NCI-H187 treated with DMSO at 0.1 percent for 48 hours (cell line): ENCODE results near the gene TUBG1.
"Not testable (repeated sequence)": the region's sequence is repeated elsewhere in the genome, so short reads cannot be mapped to it uniquely, and the experiment has no call there.

ENCODE experiments used
- DNase-seq: peaks from one replicate; lab custom pipeline; 2025; lab: John Stamatoyannopoulos, UW

TUBG1 gene

DNA sequence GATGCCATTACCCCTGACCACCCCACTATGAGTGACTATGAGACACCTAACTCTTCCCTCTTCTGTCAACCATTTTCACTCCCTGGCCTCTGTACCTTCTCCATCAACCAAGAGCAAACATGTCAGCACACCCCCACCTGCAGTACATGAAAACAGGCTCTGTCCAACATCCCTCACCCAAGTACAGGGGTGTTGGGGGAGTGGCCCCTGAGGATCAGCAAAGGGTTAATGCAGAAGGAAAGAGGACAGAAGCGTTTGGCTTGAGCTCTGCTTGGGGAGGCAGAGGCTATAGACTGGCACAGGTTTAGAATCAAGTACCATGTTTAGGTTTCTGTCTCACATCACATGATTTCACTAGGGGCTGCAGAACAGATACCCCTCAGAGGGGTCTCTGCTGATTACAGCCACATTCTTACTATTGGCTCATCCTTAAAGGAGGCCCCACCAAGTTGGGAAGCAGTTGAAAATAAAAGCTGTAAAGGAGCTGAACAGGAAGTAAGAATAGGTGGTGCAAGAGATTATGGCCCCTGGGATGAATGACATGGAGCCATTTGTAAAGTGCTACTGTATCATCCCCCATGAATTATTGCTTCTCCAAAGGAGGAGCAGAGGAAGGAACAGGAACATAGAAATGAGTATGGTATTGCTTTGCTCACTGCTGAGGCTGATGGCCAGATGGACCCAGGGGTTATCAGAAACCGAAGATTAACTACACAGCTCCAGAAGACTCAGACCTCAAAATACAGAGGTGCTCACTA lies 29.5 kb upstream of the TUBG1 start:
- DNase-seq, result no peak

DNA sequence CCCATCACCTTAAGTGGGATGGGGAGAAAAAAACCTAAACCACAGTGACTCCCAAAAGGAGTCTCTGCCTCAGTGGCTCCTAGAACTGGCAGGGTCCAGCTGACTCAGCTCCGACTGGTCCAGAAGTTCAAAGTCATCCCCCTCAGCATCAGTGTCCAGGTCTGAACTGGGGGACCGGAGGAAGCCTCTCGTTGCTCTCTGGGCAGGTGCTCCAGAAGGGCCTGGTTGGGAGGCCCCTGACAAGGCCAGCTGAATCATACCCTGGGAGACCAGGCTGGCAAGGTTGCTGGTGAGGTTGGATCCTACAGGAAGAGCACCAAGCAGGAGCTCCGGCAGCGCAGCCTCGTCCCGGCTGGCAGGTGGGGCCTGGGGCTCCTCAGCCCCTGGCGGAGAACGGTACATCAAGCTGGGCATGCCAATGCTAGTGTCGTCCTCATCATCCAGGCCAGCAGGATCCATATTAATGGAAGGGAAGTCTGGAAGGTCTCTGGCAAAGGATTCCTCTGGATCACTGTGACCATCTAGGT lies 27.7 kb upstream of the TUBG1 start:
- no peak for DNase-seq

- DNase-seq, result no peak
Observed at GRCh38 chr17:42584880-42585279, 24.6 kb upstream of the TUBG1 start.

GRCh38 chr17:42585353-42585752 lies 24.1 kb upstream of the TUBG1 start:
- DNase-seq, result no peak

DNA sequence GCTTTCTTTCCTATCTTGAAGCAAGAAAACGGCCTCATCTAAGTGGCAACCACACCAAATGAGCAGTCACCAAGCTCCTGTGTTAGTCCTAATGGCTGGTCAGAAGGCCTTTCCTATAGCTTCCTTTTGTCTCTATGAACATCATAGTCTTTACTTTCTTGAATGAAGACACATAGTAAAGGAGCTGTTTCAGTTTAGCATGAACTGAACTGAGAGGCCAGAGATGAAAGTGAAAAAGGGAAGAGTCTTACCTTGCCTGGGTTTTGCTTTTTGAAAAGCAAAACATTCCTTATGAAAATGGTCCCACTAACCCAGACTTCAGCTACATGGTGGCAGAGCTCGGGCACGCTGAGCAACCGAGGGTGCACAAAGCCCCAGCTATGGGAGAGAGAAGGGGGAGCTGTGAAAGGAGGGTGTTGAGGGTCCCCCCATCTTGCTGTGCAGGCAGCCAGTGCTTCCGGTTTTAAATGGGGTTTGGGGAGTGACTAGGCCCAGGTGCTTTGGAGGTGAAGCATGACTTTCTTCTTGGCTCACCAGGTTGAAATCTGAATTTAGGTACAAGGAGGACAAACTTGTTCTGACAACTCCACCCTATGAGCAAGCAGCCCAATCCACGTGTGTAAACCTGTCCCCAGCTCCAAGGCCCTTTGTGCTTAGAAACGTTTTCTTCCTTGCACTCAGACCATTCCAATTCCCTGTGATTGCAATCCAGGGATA lies 22.8 kb upstream of the TUBG1 start:
- DNase-seq, result no peak

GRCh38 chr17:42590886-42591285 lies 18.6 kb upstream of the TUBG1 start:
- no peak for DNase-seq

GRCh38 chr17:42591411-42591810 lies 18.1 kb upstream of the TUBG1 start:
- no peak for DNase-seq

GRCh38 chr17:42596386-42596785 lies 13.1 kb upstream of the TUBG1 start:
- DNase-seq, result no peak

DNA sequence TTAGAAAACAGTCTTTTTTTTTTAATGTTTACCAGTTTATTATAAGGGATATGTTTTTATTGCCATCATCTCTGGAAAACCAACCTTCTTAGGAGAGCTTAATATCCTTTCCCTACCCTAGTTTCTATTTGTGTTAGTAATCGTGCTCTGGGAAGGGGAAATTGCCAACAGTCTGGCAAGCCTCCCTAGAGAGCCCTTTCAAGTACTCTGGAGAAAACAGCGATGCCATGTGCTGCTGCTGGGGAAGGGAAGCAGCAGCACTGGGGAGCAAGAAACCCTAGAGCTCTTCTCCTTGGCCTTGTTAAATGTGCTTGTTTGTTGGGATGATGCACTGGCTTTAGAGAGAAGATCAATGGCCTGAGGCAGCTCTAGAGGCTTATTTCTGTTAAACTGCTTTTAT lies 10.6 kb upstream of the TUBG1 start:
- no peak for DNase-seq

GRCh38 chr17:42603318-42603717 lies 6.2 kb upstream of the TUBG1 start:
- DNase-seq, result no peak

DNA sequence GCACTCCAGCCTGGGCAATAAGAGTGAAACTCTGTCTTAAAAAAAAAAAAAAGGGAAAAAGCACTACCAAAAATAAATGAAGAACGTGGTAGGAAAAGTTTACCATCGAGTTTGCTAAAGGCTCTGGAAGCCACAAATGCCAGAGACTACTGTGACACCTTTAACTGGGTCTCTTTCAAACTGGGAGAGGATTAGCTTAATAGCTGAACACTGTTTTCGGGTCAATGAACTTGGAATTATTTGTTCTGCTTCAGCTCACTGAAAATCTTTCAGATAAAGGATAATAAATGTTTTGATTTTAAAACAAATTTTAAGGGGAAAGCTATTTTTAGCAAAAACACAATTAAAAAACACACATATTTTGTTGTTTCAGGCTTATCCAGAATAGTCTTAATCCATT lies 1.7 kb upstream of the TUBG1 start:
- DNase-seq, result no peak

DNA sequence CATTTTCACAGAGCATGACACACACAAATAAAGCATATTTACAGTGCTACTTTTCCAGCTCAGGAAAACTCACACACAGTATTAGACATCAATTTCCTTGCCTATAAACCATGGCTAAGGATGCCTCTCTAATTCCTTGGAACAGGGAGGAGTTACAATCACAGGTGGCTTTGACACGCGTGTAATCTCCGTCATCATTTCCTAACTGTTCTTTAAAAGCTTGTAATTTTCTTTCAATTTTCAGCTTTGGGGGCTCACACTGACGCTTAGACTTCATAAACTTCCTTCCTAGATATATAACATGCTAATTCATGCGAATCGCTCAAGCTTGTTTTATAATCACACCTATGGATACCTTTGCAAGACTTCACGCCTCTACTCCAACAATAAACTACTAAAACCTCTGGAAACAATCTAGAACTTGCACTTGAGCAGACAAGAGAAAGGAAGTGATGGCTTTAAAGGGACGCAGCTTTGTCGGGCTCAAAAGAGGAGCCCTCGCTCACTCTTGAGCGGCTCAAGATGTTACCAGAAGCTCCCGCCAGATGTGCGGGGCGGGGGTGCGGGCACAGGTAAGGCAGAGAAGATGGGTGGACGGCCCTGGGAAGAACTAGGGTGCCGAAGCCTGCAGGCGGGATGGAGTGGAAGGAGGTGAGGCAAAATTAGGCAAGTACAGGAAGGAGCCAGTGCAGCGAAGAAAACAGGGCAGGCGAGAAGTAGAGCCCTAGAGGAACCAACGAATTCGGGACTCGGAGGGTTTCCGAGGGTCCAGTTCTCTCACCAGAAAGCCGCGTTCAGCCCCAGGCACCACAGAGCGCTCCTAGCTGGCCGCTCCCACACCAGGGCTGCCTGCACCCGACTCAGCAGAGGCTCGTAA lies 940 bp upstream of the TUBG1 start:
- no peak for DNase-seq

DNA sequence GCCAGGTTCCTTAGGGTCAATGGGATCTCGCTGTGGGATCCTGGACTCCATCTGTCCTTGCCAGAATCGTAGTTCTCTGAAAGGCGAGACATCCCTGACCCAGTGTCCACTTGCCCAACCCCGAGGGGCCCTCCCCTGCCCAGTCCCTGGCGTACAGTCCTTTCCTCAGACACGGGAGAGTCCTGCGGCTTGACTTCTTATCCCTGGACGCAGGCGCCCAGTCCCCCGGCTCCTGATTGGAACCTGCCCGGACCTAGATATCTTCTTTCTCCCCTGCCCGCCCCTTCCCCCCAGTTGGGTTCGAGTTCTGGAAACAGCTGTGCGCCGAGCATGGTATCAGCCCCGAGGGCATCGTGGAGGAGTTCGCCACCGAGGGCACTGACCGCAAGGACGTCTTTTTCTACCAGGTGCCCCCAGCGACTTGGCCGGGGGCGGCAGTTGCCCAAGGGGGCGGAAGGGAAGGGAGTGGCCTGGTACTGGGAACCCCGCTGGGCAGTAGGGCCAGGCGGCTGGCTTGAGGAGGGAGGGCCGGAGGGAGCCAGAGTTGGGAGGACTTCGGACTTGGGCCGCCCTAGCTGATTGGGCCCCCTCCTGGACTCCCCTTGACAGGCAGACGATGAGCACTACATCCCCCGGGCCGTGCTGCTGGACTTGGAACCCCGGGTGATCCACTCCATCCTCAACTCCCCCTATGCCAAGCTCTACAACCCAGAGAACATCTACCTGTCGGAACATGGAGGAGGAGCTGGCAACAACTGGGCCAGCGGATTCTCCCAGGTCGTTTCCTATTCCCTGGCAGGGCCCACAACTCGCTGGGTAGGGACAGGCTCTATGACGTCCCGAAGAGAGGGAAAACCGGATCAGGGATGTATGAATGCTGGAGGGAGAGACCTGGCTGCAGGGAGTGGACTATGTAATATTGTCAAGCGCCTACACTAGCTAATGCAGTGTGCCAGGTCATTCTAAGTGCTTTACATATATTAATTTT lies 625 bp downstream of the TUBG1 start:
- DNase-seq, result not testable (repeated sequence)

GRCh38 chr17:42612013-42612412 lies 2.5 kb downstream of the TUBG1 start:
- no peak for DNase-seq

GRCh38 chr17:42613699-42614295 lies 4.3 kb downstream of the TUBG1 start:
- no peak for DNase-seq

DNA sequence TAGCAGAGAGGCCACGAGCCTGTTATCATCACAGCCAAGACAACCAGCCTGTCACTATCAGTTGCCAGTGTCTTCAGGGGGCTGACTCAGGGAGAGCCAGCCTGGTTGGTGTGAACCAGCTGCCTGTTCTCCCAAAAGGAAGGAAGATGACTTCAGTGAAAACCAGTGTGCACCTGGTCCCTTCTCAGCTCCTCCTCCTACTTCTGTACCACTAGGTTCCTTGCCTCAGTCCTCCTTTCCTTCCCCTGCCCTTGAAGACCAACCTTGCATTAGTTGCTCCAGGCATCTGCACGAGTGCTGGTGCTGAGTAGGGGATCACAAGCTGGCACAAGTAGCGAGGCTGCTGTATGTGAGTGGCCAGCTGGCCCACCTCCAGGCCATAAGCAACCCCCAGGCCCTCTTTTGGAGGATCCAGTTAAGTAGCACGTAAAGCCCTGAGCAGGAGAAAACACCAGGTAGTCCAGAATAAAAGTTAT lies 8.5 kb downstream of the TUBG1 start:
- DNase-seq, result no peak

DNA sequence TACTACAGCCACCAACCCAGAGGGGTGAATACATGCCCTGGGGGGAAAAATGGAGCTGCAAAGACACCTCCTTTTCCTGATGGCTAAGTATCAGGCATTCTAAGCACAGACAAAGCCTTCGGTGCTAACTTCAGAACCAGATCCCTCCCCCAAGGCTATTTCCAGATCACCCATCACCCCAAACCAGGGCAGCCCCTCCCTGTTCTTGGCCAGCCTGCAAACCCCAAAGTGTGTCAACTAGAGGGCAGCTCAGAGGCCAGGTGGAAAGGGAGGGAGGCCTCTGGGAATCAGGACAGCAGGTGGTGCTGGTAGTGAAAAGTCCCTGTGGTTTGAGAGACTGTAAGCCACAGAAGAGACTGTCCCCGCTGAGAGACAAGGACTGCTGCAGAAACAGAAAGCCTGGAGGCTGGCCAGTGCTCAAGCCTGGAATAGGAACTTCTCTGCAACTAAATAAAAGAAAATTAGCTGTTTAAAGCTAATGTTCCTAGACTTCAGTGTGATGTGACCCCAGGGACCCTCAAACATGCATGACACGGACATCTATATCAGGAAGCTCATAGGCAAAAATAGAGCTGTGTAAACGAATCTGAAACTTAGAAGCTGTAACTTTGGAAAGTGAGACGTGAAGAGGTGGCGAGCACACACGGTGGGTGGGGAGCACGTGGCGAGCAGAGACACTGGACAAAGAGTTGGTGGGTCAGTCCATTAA lies 9.1 kb downstream of the TUBG1 start:
- peak; percentile 23 for DNase-seq

- not testable (repeated sequence) for DNase-seq
Observed at GRCh38 chr17:42621987-42622386, 12.5 kb downstream of the TUBG1 start.

DNA sequence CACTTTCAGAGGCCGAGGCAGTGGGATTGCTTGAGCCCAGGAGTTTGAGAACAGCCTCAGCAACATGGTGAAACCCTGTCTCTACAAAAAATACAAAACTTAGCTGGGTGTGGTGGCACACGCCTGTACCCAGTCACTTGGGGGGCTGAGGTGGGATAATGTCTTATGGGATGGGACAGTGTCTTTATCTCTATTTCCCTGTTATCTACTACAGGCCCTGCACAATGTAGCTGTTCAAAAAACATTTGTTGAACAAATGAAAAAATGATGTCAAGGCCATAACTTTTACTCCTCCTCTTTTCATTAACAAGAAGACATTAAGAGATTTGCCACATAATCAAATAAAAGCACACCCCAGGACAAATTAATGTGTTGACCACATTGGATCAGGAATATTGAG lies 13.8 kb downstream of the TUBG1 start:
- DNase-seq, result no peak
